Memory B cell (primary cell): ENCODE measurements around the gene CPLX1.

Experiments
- ATAC-seq: fragments of 150-1000 bp; cut with Tn5 transposase; 2 replicates; pipeline ENCODE4 v1.10.0; 2021; ENCODE audit warnings: low read depth, mild to moderate bottlenecking, moderate library complexity
- DNase-seq, 2 donors: peaks; one replicate each; pipeline ENCODE4 v3.0.0; 2022; ENCODE audit warnings: low spot score in 2 of 2
- H3K27ac Mint-ChIP-seq: one replicate; pipeline ENCODE4 v1.8.0; 2022; ENCODE audit warnings: mild to moderate bottlenecking, moderate library complexity, mixed read lengths
- H3K27me3 Mint-ChIP-seq: one replicate; pipeline ENCODE4 v1.8.0; 2022; ENCODE audit warnings: mixed read lengths
- H3K36me3 Mint-ChIP-seq: one replicate; pipeline ENCODE4 v1.8.0; 2022; ENCODE audit warnings: mild to moderate bottlenecking, mixed read lengths
- H3K4me1 Mint-ChIP-seq: one replicate; pipeline ENCODE4 v1.8.0; 2022; ENCODE audit warnings: mixed read lengths
- H3K4me3 Mint-ChIP-seq: one replicate; pipeline ENCODE4 v1.8.0; 2022; ENCODE audit warnings: mild to moderate bottlenecking, moderate library complexity, mixed read lengths
- H3K9me3 Mint-ChIP-seq: one replicate; pipeline ENCODE4 v1.8.0; 2022; ENCODE audit warnings: mixed read lengths

Gene CPLX1

DNA sequence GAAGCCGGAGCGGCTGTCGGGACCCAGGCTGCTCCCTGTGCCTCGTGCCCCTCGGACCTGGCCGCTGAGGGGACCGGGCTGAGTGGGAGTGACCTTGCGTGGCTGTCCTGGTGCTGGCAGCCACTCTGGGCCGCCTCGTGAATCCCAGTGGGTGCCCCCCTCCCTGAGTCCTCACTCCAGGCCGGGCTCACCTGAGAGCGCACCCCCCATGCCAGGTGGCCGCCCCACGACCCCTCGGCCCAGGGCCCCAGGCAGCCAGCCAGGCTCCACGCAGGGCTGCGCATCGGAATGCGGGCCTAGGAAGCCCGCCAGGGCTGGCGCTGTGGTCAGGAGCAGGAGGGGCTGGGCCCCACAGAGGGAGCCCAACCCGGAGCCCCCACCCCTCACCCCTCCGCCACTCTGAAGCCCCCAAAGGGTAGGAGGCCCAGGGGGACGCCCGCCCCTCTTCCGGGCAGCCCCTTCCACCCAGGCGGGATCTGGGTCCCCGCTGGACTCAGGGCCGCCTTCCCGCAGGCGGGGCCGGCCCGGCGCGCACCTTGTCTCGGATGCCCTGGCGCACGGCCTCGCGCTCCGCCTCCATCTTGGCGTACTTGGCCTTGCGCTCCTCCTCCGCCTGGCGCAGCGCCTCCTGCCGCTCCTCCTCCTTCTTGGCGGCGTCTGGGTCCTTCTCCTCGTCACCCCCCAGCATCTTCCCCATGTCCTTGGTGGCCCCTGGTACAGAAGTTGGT, 33.9 kb downstream of the CPLX1 start:
- no peaks in the 10 kb centered on the region for H3K36me3 Mint-ChIP-seq
- H3K27me3 Mint-ChIP-seq, result peaks cover 23% of the 10 kb centered on the region
- no peaks in the 10 kb centered on the region for H3K9me3 Mint-ChIP-seq
- H3K4me1 Mint-ChIP-seq, result peaks cover 26% of the 10 kb centered on the region
- H3K4me3 Mint-ChIP-seq, result peak overlapping the region; percentile 78
- peak overlapping the region; percentile 69 for H3K27ac Mint-ChIP-seq
- DNase-seq (peak; percentile 14 to 26), ATAC-seq (peak; percentile 28)

DNA sequence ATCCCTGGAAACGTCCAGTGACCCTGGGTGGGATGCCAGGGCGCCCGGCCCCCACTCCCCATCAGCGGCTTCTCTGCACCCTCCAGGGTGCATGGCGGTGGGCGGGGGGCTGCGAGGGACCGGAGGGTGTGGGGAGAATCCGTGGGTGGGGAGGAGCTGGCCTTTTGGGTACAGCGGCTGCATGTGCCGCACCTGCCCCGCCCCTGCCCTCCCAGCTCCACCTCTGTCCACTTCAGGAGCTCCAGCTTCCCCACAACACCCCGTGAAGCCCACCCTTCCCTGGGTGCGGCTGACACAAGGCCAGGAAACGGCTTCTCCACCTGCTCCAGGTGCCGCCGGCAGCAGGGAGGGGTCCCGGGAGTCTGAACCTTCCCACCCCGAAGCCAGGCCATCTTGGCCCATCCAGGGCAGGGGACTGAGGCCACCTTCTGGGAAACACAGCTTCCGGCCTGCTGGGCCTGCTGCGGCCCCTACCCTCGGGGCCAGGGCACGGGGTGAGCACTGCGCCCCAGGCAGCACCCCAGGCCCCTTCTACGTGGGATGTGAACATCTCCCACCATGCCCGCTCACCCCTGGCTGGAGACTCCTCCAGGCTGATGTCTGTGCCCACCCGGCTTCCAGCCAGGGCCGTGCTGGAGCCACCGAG, 34.6 kb downstream of the CPLX1 start:
- H3K36me3 Mint-ChIP-seq, result no peaks in the 10 kb centered on the region
- peaks cover 23% of the 10 kb centered on the region for H3K27me3 Mint-ChIP-seq

DNA sequence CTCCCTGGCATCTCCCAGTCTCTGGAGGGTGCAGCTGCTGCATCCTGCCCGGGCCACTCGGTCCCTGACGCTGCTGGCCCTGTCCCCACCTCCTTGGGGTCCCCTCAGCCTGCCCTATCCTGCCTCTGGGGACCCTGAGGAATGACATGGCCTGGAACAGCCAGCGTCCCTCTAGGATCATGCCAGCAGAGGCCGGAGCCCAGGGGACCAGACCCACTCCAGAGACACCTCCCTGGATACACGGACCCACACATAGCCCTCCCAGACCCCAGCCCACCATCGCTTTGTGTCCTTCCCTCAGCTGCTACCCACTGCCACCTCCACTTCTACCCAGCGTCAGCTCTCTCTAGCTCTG, 35.5 kb downstream of the CPLX1 start:
- Mint-ChIP-seq H3K4me3 (no peak overlapping the region), H3K9me3 (no peaks in the 10 kb centered on the region), H3K4me1 (peaks cover 26% of the 10 kb centered on the region), H3K36me3 (no peaks in the 10 kb centered on the region), H3K27ac (no peak overlapping the region), H3K27me3 (peaks cover 25% of the 10 kb centered on the region)
- ATAC-seq (no peak), DNase-seq (no peak)

More for the DNA sequence above, 34.6 kb downstream of the CPLX1 start:
- DNase-seq (peak in 1 of 2 donors; percentile 19), ATAC-seq (no peak)
- no peaks in the 10 kb centered on the region for H3K9me3 Mint-ChIP-seq
- H3K4me1 Mint-ChIP-seq, result peaks cover 26% of the 10 kb centered on the region
- H3K27ac Mint-ChIP-seq, result no peak overlapping the region
- H3K4me3 Mint-ChIP-seq, result no peak overlapping the region

DNA sequence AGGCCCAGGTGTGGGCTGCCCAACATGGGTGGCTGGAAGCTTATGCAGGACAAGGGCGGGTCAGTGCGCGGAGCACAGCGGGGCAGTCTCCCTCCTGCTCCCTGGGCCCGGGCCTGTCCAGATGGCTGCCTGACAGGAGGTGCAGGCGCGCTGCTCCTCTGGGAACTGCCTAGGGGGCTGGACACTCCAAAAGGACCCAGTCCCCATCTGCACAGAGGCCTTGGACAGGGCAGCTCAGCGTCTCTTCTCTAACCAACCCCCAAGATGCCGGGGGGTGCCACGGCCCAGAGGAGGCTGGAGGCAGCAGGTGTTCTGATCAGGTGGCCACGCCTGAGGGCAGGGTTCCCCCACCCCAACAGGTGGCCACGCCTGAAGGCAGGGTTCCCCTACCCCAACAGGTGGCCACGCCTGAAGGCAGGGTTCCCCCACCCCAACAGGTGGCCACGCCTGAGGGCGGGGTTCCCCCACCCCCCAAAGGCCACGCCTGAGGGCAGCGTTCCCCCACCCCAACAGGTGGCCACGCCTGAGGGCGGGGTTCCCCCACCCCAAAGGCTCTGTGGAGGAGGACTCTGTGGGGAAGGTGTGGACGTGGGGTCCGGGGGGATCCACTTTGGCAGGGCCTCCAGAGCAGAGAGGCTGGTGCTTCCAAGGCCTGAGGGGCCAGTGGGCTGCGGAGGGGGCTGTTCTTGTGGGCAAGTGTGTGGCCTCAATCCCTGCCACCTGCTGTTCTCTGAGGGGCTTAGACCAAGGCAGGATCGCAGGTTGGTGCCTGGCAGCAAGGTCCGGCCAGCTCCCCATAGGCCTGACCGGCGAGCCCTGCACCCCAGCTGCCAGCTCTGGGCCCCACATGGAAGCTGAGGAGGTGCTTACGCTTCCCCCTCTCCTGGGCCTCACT, 36.1 kb downstream of the CPLX1 start:
- H3K27me3 Mint-ChIP-seq, result peaks cover 30% of the 10 kb centered on the region
- no peak for ATAC-seq
- no peak overlapping the region for H3K27ac Mint-ChIP-seq

DNA sequence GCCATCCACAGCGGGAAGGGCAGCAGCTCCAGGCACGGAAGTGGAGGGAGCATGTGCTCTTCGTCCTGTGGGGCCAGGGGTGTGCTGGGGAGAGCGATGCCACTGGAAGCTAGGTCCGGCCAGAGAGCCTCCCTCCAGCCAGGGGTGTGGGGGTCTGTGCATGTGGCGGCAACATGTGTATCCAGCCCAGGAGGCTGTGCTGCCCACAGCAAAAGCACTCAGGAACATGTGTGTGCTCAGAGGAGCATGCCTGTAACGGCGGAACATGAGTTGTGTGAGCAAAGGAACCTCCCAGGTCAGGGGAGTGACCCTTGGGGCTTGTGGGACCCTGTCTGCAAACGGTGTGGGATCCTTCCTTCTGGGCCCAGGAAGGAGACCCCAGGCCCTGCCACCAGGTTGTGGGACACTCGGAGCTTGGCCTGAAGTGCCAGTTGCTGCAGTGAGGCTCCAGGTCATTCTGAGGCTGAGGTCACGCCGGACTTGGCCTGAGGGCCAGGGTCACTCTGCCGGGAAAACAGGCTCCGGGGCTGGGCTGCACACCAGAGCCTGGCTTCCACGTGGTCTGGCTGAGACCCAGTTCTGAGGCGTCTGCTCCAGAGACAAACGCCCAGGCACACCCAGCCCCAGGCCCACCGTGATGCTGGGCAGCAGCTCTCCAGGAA, 37.2 kb downstream of the CPLX1 start:
- Mint-ChIP-seq H3K4me1 (peaks cover 22% of the 10 kb centered on the region), H3K36me3 (no peaks in the 10 kb centered on the region), H3K9me3 (no peaks in the 10 kb centered on the region), H3K27me3 (peaks cover 30% of the 10 kb centered on the region), H3K27ac (no peak overlapping the region), H3K4me3 (no peak overlapping the region)
- DNase-seq, result peak in 1 of 2 donors; percentile 16
- ATAC-seq, result no peak

More for the DNA sequence above, 36.1 kb downstream of the CPLX1 start:
- H3K4me1 Mint-ChIP-seq, result peaks cover 28% of the 10 kb centered on the region
- H3K36me3 Mint-ChIP-seq, result no peaks in the 10 kb centered on the region
- no peaks in the 10 kb centered on the region for H3K9me3 Mint-ChIP-seq
- H3K4me3 Mint-ChIP-seq, result no peak overlapping the region
- DNase-seq, result peak; percentile 11 to 21

DNA sequence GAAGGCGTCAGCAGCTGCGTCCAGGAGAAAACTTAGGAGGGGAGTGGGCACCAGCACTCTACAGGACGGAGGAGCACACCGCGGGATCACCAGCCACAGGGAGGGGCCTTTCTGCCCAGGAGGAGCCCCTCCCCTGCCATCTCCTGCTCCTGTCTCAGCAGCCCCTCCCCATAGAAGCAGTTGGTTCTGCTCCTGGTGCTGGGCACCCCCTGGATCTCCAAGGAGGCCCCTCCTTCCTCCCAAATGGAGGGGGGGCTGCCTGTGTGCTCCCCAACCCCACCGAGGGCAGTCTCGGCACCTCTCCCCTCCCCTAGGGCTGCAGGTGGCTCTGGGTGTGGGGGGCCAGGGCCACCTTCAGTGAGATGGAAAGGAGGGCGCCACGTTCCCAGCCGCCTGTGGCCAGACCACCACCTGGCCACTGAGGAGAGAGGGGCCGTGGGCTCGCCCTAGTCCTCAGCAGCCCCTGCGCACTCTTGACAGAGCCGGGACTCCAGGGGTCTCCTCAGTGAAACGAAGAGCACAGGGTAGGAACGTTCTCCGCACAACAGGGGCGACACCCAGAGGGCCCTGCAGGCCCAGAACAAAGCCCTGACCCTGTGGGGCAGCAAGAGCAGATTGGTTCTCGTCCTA, 37.8 kb downstream of the CPLX1 start:
- DNase-seq, result no peak
- no peaks in the 10 kb centered on the region for H3K36me3 Mint-ChIP-seq
- H3K9me3 Mint-ChIP-seq, result no peaks in the 10 kb centered on the region
- no peak for ATAC-seq
- peaks cover 17% of the 10 kb centered on the region for H3K4me1 Mint-ChIP-seq
- peak overlapping the region; percentile 17 for H3K4me3 Mint-ChIP-seq
- no peak overlapping the region for H3K27ac Mint-ChIP-seq
- peaks cover 29% of the 10 kb centered on the region for H3K27me3 Mint-ChIP-seq

DNA sequence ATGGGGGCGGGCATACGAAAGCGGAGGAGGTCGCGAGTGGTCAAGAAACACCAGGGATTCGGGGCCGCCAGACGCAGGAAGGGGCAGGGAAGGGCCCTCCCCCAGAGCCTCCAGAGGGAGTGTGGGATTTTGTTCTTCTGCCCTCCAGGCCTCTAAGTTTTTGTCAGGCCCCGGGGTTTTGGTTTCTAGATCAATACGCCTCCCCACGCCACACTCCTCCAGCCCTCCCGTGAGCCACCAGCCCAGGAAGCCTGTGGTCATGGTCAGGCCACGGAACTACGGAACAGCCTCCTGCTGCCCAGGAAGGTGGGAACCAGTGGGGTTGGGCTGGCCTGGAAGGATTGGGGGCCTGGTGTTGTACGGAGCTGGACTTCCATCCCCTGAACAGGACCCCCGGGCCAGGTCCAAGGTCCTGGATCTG, 38.4 kb downstream of the CPLX1 start:
- Mint-ChIP-seq H3K36me3 (no peaks in the 10 kb centered on the region), H3K27me3 (peaks cover 24% of the 10 kb centered on the region), H3K4me1 (peaks cover 15% of the 10 kb centered on the region), H3K27ac (no peak overlapping the region), H3K4me3 (no peak overlapping the region), H3K9me3 (no peaks in the 10 kb centered on the region)
- no peak for DNase-seq
- ATAC-seq, result no peak

DNA sequence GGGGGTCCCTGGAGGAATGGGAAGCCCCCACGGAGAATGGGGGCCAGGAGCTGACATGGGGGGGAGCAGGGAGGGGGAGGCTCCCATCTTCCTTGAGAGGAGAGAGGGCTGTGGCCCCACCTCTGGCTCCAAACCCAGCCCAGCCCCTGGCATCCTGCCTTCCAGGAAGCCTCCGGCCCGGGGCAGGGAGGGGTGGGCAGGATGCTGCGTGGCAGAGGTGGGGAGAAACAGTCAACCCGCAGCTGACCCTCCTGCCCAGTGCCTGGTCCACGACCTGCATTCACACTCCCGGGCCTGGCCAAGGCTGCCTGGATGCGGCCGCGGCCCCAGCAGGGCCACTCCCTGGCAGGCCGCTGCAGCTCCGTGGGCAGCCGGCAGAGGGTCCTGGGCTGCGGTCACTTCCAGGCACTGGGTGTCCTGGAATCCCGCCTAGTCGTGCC, 39.0 kb downstream of the CPLX1 start:
- Mint-ChIP-seq H3K4me1 (peaks cover 16% of the 10 kb centered on the region), H3K9me3 (no peaks in the 10 kb centered on the region), H3K36me3 (no peaks in the 10 kb centered on the region), H3K4me3 (no peak overlapping the region), H3K27me3 (peaks cover 22% of the 10 kb centered on the region), H3K27ac (no peak overlapping the region)
- ATAC-seq (no peak), DNase-seq (peak in 1 of 2 donors; percentile 24)

DNA sequence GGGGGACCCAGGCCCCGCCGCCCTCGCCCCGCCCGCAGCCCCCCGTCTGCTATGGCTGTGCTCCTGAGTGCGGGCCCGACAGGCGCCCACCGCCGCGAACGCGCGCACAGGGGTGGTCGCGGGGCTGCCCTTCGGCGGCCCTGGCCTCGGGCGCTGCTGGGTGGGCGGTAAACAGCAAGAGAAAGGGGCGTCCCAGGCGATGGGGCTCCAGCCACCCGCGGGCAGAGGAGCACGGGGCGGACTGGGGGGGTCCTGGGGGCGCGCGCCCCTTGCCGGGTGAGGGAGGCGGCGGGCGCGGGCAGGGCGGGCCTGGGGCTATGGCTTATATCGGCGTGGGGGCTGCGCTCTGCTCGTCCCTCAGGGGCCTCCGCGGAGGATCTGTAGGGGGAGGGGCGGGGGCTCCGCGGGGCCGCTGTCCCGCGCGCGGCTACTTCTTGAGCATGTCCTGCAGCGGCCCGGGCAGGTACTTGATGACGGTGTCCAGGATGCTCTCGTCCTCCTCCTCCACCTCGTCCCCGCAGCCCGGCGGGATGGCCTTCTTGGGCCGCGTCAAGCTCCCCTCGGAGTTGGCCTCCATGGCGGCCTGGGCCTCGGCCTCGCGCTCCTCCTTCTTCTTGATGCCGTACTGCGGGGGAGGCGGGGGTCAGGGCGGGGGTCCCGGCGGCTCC, 39.7 kb downstream of the CPLX1 start:
- H3K4me1 Mint-ChIP-seq, result peaks cover 16% of the 10 kb centered on the region
- H3K36me3 Mint-ChIP-seq, result no peaks in the 10 kb centered on the region
- no peak overlapping the region for H3K4me3 Mint-ChIP-seq
- H3K27me3 Mint-ChIP-seq, result peaks cover 22% of the 10 kb centered on the region
- DNase-seq (peak in 1 of 2 donors; percentile 18), ATAC-seq (no peak)
- no peaks in the 10 kb centered on the region for H3K9me3 Mint-ChIP-seq
- no peak overlapping the region for H3K27ac Mint-ChIP-seq

DNA sequence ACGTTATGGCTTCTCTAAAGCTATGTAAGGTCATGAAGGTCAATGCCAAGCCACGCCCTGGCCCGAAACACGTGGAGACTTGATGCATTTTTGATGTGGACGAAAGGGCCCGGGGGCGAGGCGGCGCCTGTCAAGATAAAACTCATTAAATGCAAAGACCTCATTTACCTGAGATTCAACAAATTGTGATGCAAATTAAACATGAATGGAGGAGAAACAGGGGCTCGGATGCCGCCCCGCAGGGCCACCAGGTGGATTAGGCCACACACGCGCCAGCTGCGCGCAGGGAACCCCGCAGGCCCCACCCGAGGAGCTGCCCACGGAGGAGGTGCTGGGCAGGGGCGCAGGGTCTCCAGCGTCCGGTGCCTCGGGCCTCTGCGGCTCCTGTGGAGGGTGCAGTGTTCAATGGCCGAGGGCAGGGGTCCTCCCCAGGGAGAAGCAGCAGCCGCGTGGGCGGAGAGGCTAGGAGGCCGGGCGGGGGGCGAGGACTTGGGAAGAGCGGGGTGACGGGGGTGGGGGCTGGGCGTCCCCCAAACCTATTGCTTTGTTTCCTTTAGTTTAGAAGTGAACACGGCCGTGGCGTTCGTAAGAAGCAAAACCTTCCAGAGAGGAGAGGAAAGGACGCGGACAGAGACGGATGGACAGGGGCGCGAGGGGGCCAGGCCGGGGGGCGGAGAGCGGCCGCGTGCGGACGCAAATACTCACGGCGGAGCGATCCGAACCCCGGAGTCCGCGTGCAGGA, 40.4 kb downstream of the CPLX1 start:
- ATAC-seq (no peak), DNase-seq (peak in 1 of 2 donors; percentile 20)
- Mint-ChIP-seq H3K27ac (no peak overlapping the region), H3K27me3 (peaks cover 18% of the 10 kb centered on the region), H3K9me3 (no peaks in the 10 kb centered on the region), H3K4me1 (peaks cover 13% of the 10 kb centered on the region), H3K4me3 (peak overlapping the region; percentile 69), H3K36me3 (no peaks in the 10 kb centered on the region)

DNA sequence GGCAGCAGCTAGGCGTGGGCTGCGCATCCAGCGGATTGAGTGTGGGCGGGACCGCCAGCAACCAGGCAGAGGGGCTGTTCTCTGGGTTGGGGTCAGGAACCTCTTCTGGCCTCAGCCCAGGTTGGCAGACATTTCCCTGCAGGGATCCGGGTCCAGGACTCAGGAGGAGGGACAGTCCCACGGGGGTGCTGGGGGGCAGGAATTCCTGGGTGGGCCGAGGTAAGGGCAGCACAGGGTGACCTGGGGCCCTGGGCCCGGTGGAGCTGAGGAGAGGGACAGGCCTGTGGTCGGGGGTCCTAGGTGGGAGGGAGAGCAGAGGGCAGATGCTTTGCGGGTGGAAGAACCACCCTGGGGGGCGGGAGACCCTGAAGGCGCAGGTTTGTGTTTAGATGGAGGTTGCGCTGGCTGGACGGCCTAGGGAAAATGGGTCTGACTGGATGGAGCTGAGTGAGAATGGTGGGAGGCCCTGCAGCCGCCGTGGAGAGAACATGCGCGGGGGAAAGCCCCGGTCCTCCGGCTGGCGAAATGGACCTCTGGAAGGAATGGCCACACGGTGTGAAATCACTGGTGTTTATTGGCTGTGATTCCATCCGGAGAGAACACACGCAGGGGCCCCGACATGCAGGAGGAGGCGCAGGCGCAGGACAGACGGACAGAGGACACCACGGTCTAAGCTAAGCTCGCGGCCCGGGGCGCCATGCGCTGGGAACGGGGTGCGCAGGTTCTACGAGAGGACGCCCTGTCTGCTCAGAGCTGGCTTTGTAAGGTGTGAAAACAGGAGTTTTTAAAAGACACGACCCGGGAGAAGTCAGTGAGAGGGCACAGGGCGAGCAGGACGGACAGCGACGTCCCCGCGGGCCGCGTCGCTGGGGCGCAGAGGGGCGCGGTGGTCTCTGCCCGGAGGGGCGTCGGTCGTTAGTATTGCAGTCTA, 41.3 kb downstream of the CPLX1 start:
- Mint-ChIP-seq H3K36me3 (no peaks in the 10 kb centered on the region), H3K27me3 (peaks cover 18% of the 10 kb centered on the region), H3K4me1 (peaks cover 16% of the 10 kb centered on the region), H3K9me3 (no peaks in the 10 kb centered on the region), H3K4me3 (peak overlapping the region; percentile 47), H3K27ac (no peak overlapping the region)
- DNase-seq (peak in 1 of 2 donors; percentile 16), ATAC-seq (no peak)
